Islet of Langerhans (tissue), 1 donor: ENCODE results near the gene MORN1.

Source experiments
- FAIRE-seq: peaks from one replicate; lab custom pipeline; 2011; peaks lifted over from hg19 to GRCh38; lab: Jason Lieb, UNC

The MORN1 gene

GRCh38 chr1:2288816-2289536 is 102.4 kb downstream of the MORN1 start:
- FAIRE-seq, result no peak

GRCh38 chr1:2288311-2288710 is 103.0 kb downstream of the MORN1 start:
- no peak for FAIRE-seq

- no peak for FAIRE-seq
Observed at GRCh38 chr1:2287649-2288048, 103.7 kb downstream of the MORN1 start.

GRCh38 chr1:2286923-2287322 is 104.4 kb downstream of the MORN1 start:
- FAIRE-seq, result no peak

GRCh38 chr1:2284932-2285331 is 106.4 kb downstream of the MORN1 start:
- FAIRE-seq, result no peak

- FAIRE-seq, result no peak
Observed at GRCh38 chr1:2283991-2284895, 107.1 kb downstream of the MORN1 start.

GRCh38 chr1:2283371-2283990 is 107.9 kb downstream of the MORN1 start:
- no peak for FAIRE-seq

- no peak for FAIRE-seq
Observed at GRCh38 chr1:2282556-2283270, 108.6 kb downstream of the MORN1 start.

- FAIRE-seq, result no peak
Observed at GRCh38 chr1:2279817-2280216, 111.5 kb downstream of the MORN1 start.

- no peak for FAIRE-seq
Observed at GRCh38 chr1:2279210-2279639, 112.1 kb downstream of the MORN1 start.

- FAIRE-seq, result no peak
Observed at GRCh38 chr1:2278591-2279209, 112.7 kb downstream of the MORN1 start.

- no peak for FAIRE-seq
Observed at GRCh38 chr1:2277741-2278488, 113.4 kb downstream of the MORN1 start.

GRCh38 chr1:2276803-2277580 is 114.4 kb downstream of the MORN1 start:
- FAIRE-seq, result no peak

GRCh38 chr1:2275796-2276536 is 115.4 kb downstream of the MORN1 start:
- FAIRE-seq, result no peak

GRCh38 chr1:2274929-2275475 is 116.4 kb downstream of the MORN1 start:
- no peak for FAIRE-seq

- no peak for FAIRE-seq
Observed at GRCh38 chr1:2274231-2274928, 117.0 kb downstream of the MORN1 start.

GRCh38 chr1:2273401-2274090 is 117.8 kb downstream of the MORN1 start:
- FAIRE-seq, result no peak
